HepG2 (cell line): ENCODE measurements around the gene GNAT2. TPM values are rescaled to one million over a fixed set of nuclear protein-coding genes. Genes with fewer than 3 reads are reported as not detected.

Experiments used
- CBX5 ChIP-seq: sonication (generic); formaldehyde crosslinking; IDR thresholded peaks from 2 replicates; pipeline ENCODE4 v1.4.0; 2020; ENCODE audit warnings: missing genetic modification reagents, borderline replicate concordance
- ERF ChIP-seq: IDR thresholded peaks from 2 replicates; pipeline ENCODE4 v1.6.1; 2018; ENCODE audit warnings: missing biosample characterization, missing genetic modification reagents
- HOXA3 ChIP-seq: sonication (generic); formaldehyde crosslinking; IDR thresholded peaks from 2 replicates; pipeline ENCODE4 v1.5.0; 2020; ENCODE audit warnings: missing genetic modification reagents
- IKZF4 ChIP-seq: sonication (generic); formaldehyde crosslinking; IDR thresholded peaks from 2 replicates; pipeline ENCODE4 v1.5.1; 2020; ENCODE audit warnings: borderline replicate concordance, mild to moderate bottlenecking, low read depth, missing genetic modification reagents; ENCODE audit errors: not compliant biosample characterization
- JARID2 ChIP-seq: sonication (generic); formaldehyde crosslinking; IDR thresholded peaks from 2 replicates; pipeline ENCODE4 v1.8.1; 2023; ENCODE audit warnings: missing genetic modification reagents, inconsistent platforms; ENCODE audit not compliant: insufficient replicate concordance
- KDM5A ChIP-seq: fragments of 200-600 bp; sonication (generic); IDR thresholded peaks from 2 replicates; pipeline ENCODE4 v1.7.0; 2018; ENCODE audit warnings: antibody characterized with exemption, mild to moderate bottlenecking, low read length, borderline replicate concordance
- NCOR1 ChIP-seq: fragments of 200-600 bp; sonication (generic); IDR thresholded peaks from 2 replicates; pipeline ENCODE4 v1.7.0; 2017; ENCODE audit warnings: antibody characterized with exemption, low read length, borderline replicate concordance
- RARA ChIP-seq: IDR thresholded peaks from 2 replicates; pipeline ENCODE4 v1.6.1; 2016; ENCODE audit warnings: missing genetic modification reagents, missing compliant biosample characterization
- RELA ChIP-seq: sonication (generic); formaldehyde crosslinking; IDR thresholded peaks from 2 replicates; pipeline ENCODE4 v1.4.0; 2020; ENCODE audit warnings: missing genetic modification reagents
- SOX5 ChIP-seq: IDR thresholded peaks from 2 replicates; pipeline ENCODE4 v1.6.1; 2016; ENCODE audit warnings: borderline replicate concordance
- XRCC5 ChIP-seq: fragments of 200-400 bp; formaldehyde crosslinking; optimal IDR thresholded peaks from 2 replicates; pipeline ENCODE3; 2017; ENCODE audit warnings: mild to moderate bottlenecking, low read length
- ZBTB42 ChIP-seq: sonication (generic); formaldehyde crosslinking; IDR thresholded peaks from 2 replicates; pipeline ENCODE4 v1.5.0; 2020; ENCODE audit warnings: mild to moderate bottlenecking, missing genetic modification reagents
- ZNF224 ChIP-seq: sonication (generic); formaldehyde crosslinking; IDR thresholded peaks from 2 replicates; pipeline ENCODE4 v1.5.0; 2020; ENCODE audit warnings: mild to moderate bottlenecking, missing genetic modification reagents
- ZNF451 ChIP-seq: sonication (generic); formaldehyde crosslinking; IDR thresholded peaks from 2 replicates; pipeline ENCODE4 v1.5.0; 2020; ENCODE audit warnings: mild to moderate bottlenecking, missing genetic modification reagents
- ZNF629 ChIP-seq: sonication (generic); formaldehyde crosslinking; conservative IDR thresholded peaks from 2 replicates; pipeline ENCODE4 v1.5.0; 2020; ENCODE audit warnings: missing genetic modification reagents
- polyA plus RNA-seq, 8 experiments: library from polyadenylated mRNA; depleted of rRNA in 3 of 8; stranded (reverse) in 7 of 8; unstranded in 1 of 8; fragments of >200 nt; fragmentation: Illumina TruSeq in 4 of 8; extraction: Trizol in 4 of 8; gene quantifications; 2 replicates each; pipeline versions ENCODE4 v1.2.1 to v1.2.3, GENCODE V29; 2011 to 2016; ENCODE audit warnings: low read depth in 4 of 8, missing spikeins in 1 of 8, mixed read lengths in 1 of 8; ENCODE audit not compliant: insufficient read depth in 1 of 8
- total RNA-seq, 5 experiments: library from RNA; depleted of rRNA; stranded (reverse); fragments of >200 nt; fragmentation: Illumina TruSeq; extraction: Trizol; gene quantifications; 2 replicates each; pipeline ENCODE4 v1.2.3, GENCODE V29; 2016; ENCODE audit warnings: low read depth in 1 of 5
- TF ChIP-seq, protein P1 (sequence below): IDR thresholded peaks from 2 replicates; pipeline ENCODE4 v1.6.1; 2016; ENCODE audit warnings: low read depth, control low read depth
- TF ChIP-seq, protein P2 (sequence below): sonication (generic); formaldehyde crosslinking; IDR thresholded peaks from 2 replicates; pipeline ENCODE4; 2020; ENCODE audit warnings: missing genetic modification reagents, mild to moderate bottlenecking, borderline replicate concordance
- TF ChIP-seq, protein P3 (sequence below): sonication (generic); formaldehyde crosslinking; IDR thresholded peaks from 2 replicates; pipeline ENCODE4 v1.4.0; 2020; ENCODE audit warnings: missing genetic modification reagents, borderline replicate concordance
- TF ChIP-seq, protein P4 (sequence below): IDR thresholded peaks from 2 replicates; pipeline ENCODE4 v1.6.1; 2018; ENCODE audit warnings: missing genetic modification reagents, mild to moderate bottlenecking, missing compliant biosample characterization

The GNAT2 gene
- total and polyA plus RNA-seq, 2 of the 13 experiments (the other 11 are each of a cell fraction or from before 2014, with no cell fraction given), result 0.08 to 0.20 TPM

DNA sequence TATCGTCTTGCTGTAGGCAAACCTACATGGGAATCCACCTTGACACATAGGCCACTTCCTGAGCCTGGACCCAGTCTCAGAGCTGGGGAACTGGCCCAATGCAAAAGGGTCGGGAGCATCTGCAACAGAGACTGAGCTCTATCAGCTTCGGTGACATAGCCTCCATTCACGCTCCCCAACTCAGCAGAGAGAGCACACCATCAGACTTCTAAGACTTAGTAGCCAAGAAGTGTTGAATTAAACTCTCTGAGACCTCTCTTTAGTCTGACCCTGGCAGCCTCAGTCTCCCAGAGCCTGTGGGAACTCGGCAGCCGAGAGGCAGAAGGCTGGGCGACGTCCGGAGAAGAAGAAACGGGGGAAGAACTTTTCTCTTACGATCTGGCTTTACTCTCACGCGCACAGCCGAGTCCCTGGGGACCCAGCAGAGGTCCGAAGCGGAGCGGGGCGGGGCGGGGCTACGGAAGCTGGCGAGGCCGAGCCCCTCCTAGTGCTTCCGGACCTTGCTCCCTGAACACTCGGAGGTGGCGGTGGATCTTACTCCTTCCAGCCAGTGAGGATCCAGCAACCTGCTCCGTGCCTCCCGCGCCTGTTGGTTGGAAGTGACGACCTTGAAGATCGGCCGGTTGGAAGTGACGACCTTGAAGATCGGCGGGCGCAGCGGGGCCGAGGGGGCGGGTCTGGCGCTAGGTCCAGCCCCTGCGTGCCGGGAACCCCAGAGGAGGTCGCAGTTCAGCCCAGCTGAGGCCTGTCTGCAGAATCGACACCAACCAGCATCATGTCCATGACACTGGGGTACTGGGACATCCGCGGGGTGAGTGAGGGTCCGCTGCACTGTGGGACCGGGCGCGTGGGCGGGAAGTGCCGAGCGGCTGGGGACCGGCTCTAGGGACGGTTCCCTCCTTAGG, 36.5 kb upstream of the GNAT2 start, which contains the start of gene GSTM4 (continued):
- no peak for TF ChIP-seq JARID2 (CRISPR knock-in tag)
- TF ChIP-seq, protein P1, sequence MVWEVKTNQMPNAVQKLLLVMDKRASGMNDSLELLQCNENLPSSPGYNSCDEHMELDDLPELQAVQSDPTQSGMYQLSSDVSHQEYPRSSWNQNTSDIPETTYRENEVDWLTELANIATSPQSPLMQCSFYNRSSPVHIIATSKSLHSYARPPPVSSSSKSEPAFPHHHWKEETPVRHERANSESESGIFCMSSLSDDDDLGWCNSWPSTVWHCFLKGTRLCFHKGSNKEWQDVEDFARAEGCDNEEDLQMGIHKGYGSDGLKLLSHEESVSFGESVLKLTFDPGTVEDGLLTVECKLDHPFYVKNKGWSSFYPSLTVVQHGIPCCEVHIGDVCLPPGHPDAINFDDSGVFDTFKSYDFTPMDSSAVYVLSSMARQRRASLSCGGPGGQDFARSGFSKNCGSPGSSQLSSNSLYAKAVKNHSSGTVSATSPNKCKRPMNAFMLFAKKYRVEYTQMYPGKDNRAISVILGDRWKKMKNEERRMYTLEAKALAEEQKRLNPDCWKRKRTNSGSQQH (CRISPR knock-in tag), result 0 out of 2 replicates have a peak, but pooled peaks have one; percentile 53
- 0 out of 2 replicates have a peak, but pooled peaks have one; percentile 22 for TF ChIP-seq KDM5A
- peak; percentile 32 for TF ChIP-seq SOX5 (CRISPR knock-in tag)
- 0 out of 2 replicates have a peak, but pooled peaks have one; percentile 61 for TF ChIP-seq NCOR1
- TF ChIP-seq XRCC5, result peak; percentile 61
- TF ChIP-seq RELA (CRISPR knock-in tag), result peak; percentile 71; the same call in 1 of the 2 replicates
- TF ChIP-seq CBX5 (CRISPR knock-in tag), result peak; percentile 68; the same call in 1 of the 2 replicates
- TF ChIP-seq, protein P2, sequence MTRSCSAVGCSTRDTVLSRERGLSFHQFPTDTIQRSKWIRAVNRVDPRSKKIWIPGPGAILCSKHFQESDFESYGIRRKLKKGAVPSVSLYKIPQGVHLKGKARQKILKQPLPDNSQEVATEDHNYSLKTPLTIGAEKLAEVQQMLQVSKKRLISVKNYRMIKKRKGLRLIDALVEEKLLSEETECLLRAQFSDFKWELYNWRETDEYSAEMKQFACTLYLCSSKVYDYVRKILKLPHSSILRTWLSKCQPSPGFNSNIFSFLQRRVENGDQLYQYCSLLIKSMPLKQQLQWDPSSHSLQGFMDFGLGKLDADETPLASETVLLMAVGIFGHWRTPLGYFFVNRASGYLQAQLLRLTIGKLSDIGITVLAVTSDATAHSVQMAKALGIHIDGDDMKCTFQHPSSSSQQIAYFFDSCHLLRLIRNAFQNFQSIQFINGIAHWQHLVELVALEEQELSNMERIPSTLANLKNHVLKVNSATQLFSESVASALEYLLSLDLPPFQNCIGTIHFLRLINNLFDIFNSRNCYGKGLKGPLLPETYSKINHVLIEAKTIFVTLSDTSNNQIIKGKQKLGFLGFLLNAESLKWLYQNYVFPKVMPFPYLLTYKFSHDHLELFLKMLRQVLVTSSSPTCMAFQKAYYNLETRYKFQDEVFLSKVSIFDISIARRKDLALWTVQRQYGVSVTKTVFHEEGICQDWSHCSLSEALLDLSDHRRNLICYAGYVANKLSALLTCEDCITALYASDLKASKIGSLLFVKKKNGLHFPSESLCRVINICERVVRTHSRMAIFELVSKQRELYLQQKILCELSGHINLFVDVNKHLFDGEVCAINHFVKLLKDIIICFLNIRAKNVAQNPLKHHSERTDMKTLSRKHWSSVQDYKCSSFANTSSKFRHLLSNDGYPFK (CRISPR knock-in tag), result peak; percentile 50; the same call in 1 of the 2 replicates
- TF ChIP-seq, protein P3, sequence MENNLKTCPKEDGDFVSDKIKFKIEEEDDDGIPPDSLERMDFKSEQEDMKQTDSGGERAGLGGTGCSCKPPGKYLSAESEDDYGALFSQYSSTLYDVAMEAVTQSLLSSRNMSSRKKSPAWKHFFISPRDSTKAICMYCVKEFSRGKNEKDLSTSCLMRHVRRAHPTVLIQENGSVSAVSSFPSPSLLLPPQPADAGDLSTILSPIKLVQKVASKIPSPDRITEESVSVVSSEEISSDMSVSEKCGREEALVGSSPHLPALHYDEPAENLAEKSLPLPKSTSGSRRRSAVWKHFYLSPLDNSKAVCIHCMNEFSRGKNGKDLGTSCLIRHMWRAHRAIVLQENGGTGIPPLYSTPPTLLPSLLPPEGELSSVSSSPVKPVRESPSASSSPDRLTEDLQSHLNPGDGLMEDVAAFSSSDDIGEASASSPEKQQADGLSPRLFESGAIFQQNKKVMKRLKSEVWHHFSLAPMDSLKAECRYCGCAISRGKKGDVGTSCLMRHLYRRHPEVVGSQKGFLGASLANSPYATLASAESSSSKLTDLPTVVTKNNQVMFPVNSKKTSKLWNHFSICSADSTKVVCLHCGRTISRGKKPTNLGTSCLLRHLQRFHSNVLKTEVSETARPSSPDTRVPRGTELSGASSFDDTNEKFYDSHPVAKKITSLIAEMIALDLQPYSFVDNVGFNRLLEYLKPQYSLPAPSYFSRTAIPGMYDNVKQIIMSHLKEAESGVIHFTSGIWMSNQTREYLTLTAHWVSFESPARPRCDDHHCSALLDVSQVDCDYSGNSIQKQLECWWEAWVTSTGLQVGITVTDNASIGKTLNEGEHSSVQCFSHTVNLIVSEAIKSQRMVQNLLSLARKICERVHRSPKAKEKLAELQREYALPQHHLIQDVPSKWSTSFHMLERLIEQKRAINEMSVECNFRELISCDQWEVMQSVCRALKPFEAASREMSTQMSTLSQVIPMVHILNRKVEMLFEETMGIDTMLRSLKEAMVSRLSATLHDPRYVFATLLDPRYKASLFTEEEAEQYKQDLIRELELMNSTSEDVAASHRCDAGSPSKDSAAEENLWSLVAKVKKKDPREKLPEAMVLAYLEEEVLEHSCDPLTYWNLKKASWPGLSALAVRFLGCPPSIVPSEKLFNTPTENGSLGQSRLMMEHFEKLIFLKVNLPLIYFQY (CRISPR knock-in tag), result peak; percentile 76; the same call in 1 of the 2 replicates
- TF ChIP-seq ZNF629 (CRISPR knock-in tag), result 0 out of 2 replicates have a peak, but pooled peaks have one; percentile 14
- peak; percentile 69 for TF ChIP-seq HOXA3 (CRISPR knock-in tag)
- TF ChIP-seq RARA (CRISPR knock-in tag), result peak; percentile 46; the same call in 1 of the 2 replicates
- TF ChIP-seq, protein P4, sequence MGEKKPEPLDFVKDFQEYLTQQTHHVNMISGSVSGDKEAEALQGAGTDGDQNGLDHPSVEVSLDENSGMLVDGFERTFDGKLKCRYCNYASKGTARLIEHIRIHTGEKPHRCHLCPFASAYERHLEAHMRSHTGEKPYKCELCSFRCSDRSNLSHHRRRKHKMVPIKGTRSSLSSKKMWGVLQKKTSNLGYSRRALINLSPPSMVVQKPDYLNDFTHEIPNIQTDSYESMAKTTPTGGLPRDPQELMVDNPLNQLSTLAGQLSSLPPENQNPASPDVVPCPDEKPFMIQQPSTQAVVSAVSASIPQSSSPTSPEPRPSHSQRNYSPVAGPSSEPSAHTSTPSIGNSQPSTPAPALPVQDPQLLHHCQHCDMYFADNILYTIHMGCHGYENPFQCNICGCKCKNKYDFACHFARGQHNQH (CRISPR knock-in tag), result peak; percentile 48; the same call in 1 of the 2 replicates
- TF ChIP-seq ZNF451, result 0 out of 2 replicates have a peak, but pooled peaks have one; percentile 60
- TF ChIP-seq ZNF224, result 0 out of 2 replicates have a peak, but pooled peaks have one; percentile 58
- TF ChIP-seq ERF (CRISPR knock-in tag), result peak; percentile 73; the same call in 1 of the 2 replicates
- no peak for TF ChIP-seq ZBTB42 (CRISPR knock-in tag)
- TF ChIP-seq IKZF4, result peak; percentile 85
